Right atrium auricular region (tissue), 2 donors: ENCODE results near the gene ZFP30. TPM values are rescaled to one million over a fixed set of nuclear protein-coding genes. Genes with fewer than 3 reads are reported as not detected.

Source experiments
- DNase-seq: peaks from one replicate; pipeline ENCODE4 v3.0.0-alpha.2; 2019; ENCODE audit warnings: low spot score
- H3K27ac ChIP-seq, 2 donors: fragments of 200-600 bp; sonication (generic); 1 replicate in 1 of 2; 2 replicates in 1 of 2; pipeline ENCODE4 v1.5.1; 2016 to 2019
- H3K27me3 ChIP-seq, 2 donors: fragments of 200-600 bp; sonication (generic); one replicate each; pipeline versions ENCODE4 v1.5.1 to v1.6.0; 2017 to 2019
- H3K36me3 ChIP-seq: fragments of 200-600 bp; sonication (generic); one replicate; pipeline ENCODE4 v1.5.1; 2016
- H3K4me1 ChIP-seq, 2 donors: fragments of 200-600 bp; sonication (generic); one replicate each; pipeline versions ENCODE4 v1.5.1 to v1.6.0; 2017 to 2019
- H3K4me3 ChIP-seq, 2 donors: fragments of 200-600 bp; sonication (generic); 1 replicate in 1 of 2; 2 replicates in 1 of 2; pipeline ENCODE4 v1.5.1; 2017 to 2019; ENCODE audit warnings: mild to moderate bottlenecking in 1 of 2, moderate library complexity in 1 of 2
- H3K9me3 ChIP-seq, 2 donors: fragments of 200-600 bp; sonication (generic); one replicate each; pipeline ENCODE4 v1.5.1; 2019
- CTCF ChIP-seq, 2 donors: fragments of 200-600 bp; sonication (generic); IDR thresholded peaks; one replicate each; pipeline ENCODE4 v1.5.1; 2019; ENCODE audit warnings: antibody characterized with exemption in 2 of 2
- total RNA-seq, 2 donors: library from RNA; depleted of rRNA; stranded (reverse); fragments of >200 nt; gene quantifications; one replicate each; pipeline ENCODE4 v1.1.0, GENCODE V29; 2016

ZFP30 gene
- total RNA-seq, 2 donors from 2014 or later = 3.5 to 5.0 TPM

- Histone ChIP-seq H3K4me1 (no peaks in the 10 kb centered on the region), H3K9me3 (no peaks in the 10 kb centered on the region), H3K27ac (no peak overlapping the region), H3K27me3 (no peaks in the 10 kb centered on the region), H3K36me3 (peaks cover 76% of the 10 kb centered on the region), H3K4me3 (no peak overlapping the region)
- no peak for DNase-seq
- no peak for TF ChIP-seq CTCF (IDR thresholded peaks at IDR 0.05)
Measured at GRCh38 chr19:37583340-37583739, 71.9 kb downstream of the ZFP30 start.

- H3K27me3 ChIP-seq = no peaks in the 10 kb centered on the region
- peaks cover 59% of the 10 kb centered on the region for H3K36me3 ChIP-seq
- no peak overlapping the region for H3K4me3 ChIP-seq
- no peaks in the 10 kb centered on the region for H3K4me1 ChIP-seq
- peaks cover 0 to 57% of the 10 kb centered on the region in 2 donors for H3K9me3 ChIP-seq
- DNase-seq = no peak
- no peak overlapping the region for H3K27ac ChIP-seq
- TF ChIP-seq CTCF (IDR thresholded peaks at IDR 0.05) = no peak
Measured at GRCh38 chr19:37572203-37572602, 83.1 kb downstream of the ZFP30 start.

- Histone ChIP-seq H3K4me3 (no peak overlapping the region), H3K36me3 (peaks cover 67% of the 10 kb centered on the region), H3K27ac (no peak overlapping the region), H3K27me3 (no peaks in the 10 kb centered on the region), H3K4me1 (no peaks in the 10 kb centered on the region), H3K9me3 (peaks cover 0 to 77% of the 10 kb centered on the region in 2 donors)
- no peak for TF ChIP-seq CTCF (IDR thresholded peaks at IDR 0.05)
- no peak for DNase-seq
Measured at GRCh38 chr19:37565370-37565669, 89.9 kb downstream of the ZFP30 start.

- Histone ChIP-seq H3K36me3 (peaks cover 67% of the 10 kb centered on the region), H3K27ac (no peak overlapping the region), H3K27me3 (no peaks in the 10 kb centered on the region), H3K9me3 (peaks cover 0 to 75% of the 10 kb centered on the region in 2 donors), H3K4me1 (no peaks in the 10 kb centered on the region), H3K4me3 (no peak overlapping the region)
- TF ChIP-seq CTCF (IDR thresholded peaks at IDR 0.05) = no peak
- no peak for DNase-seq
Measured at GRCh38 chr19:37564624-37565369, 90.5 kb downstream of the ZFP30 start.

Other genes starting within 250 kb of the ZFP30 start
- 1 to 10 TPM; 3.1 to 5.1 TPM for gene ZNF569, start 188.0 kb downstream of the ZFP30 start, total RNA-seq
- 1 to 10 TPM; 6.6 to 7.8 TPM for gene ZNF570, start 186.1 kb downstream of the ZFP30 start, total RNA-seq
- 1 to 10 TPM; 3.4 to 3.5 TPM for gene ZNF793, start 148.5 kb downstream of the ZFP30 start, total RNA-seq
- 1 to 10 TPM; 2.3 to 2.7 TPM for gene ZNF571, start 60.7 kb downstream of the ZFP30 start, total RNA-seq
- gene ZNF540, start 60.6 kb downstream of the ZFP30 start, total RNA-seq = 1 to 10 TPM; 2.6 to 3.7 TPM
- 1 to 10 TPM; 2.0 to 3.7 TPM for gene ZNF607, start 64.3 kb upstream of the ZFP30 start, total RNA-seq
- gene ZNF573, start 124.1 kb upstream of the ZFP30 start, total RNA-seq = 1 to 10 TPM; 4.6 to 4.9 TPM